ENCODE measurements around the gene NPHP4. TPM values are rescaled to one million over a fixed set of nuclear protein-coding genes. Genes with fewer than 3 reads are reported as not detected.

NPHP4 gene
- total and polyA plus RNA-seq, 2 donors (not counting 3 experiments of a cell fraction or from before 2014, with no cell fraction given): 4.4 to 11.7 TPM

DNA sequence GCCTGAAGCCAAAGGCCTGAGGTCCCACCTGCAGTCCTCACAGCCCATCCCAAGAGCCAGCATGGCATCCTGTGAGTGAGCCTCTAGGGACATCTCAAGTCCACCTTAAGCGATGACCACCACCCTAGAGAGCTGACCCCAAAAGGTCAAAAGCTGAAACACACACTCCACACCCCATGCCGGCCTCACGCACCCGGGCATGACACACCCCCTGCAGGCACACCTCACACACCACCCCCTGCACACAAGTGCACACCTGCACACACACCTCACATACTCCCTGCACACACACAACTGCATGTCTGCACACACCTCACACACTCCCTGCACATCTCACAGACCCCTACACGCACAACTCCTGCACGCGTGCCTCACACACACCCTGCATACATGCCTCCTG lies 118.7 kb downstream of the NPHP4 start:
- dilution Hi-C loops (cut with MboI; ENCODE audit: extremely low pct_ligation_motif_present, low sequenced_read_pairs) (no loop called here), intact Hi-C loops (cut with micrococcal nuclease) (no loop called here)
- CTCF ChIA-PET: no interaction called here
- no peak overlapping the region for H2AFZ ChIP-seq (ENCODE audit: low read depth, low read length)
- no peak overlapping the region for H3K4me2 ChIP-seq (ENCODE audit: insufficient read depth, low read length)
- no peaks in the 10 kb centered on the region for H3K79me2 ChIP-seq (ENCODE audit: control insufficient read depth, insufficient read depth, low read length)
- no peaks in the 10 kb centered on the region for H4K20me1 ChIP-seq (replicated peaks; ENCODE audit: control insufficient read depth, extremely low read depth, insufficient read depth, low read length)
- H3K27ac ChIP-seq (ENCODE audit: insufficient read depth, low read depth, low read length): no peak overlapping the region
- H3K27me3 ChIP-seq (ENCODE audit: control insufficient read depth in 2 of 2, insufficient read depth in 2 of 2, low read length in 2 of 2): no peaks in the 10 kb centered on the region
- no TSS peak for BruUV-seq (replicated peaks)
- no peaks in the 10 kb centered on the region for H3K4me1 ChIP-seq (ENCODE audit: control insufficient read depth, extremely low read depth, insufficient read depth, low read length)
- no peak for DNase-seq (ENCODE audit: low read depth, low spot score)
- no peak for FAIRE-seq
- H3K9me1 ChIP-seq (replicated peaks; ENCODE audit: control insufficient read depth, extremely low read depth, insufficient read depth, low read length): no peaks in the 10 kb centered on the region
- POLR2A ChIA-PET: no interaction called here
- TF ChIP-seq EZH2 (IDR thresholded peaks at IDR 0.05; ENCODE audit: borderline replicate concordance, low read depth, low read length, severe bottlenecking): no peak
- TF ChIP-seq POLR2A (IDR thresholded peaks at IDR 0.05; ENCODE audit: low read depth, low read length): no peak
- no peak for TF ChIP-seq GATA2 (IDR thresholded peaks at IDR 0.05; ENCODE audit: insufficient read depth, insufficient read length, low read depth, low read length)
- TF ChIP-seq FOS (IDR thresholded peaks at IDR 0.05; ENCODE audit: borderline replicate concordance, insufficient read depth, low read length): no peak
- TF ChIP-seq, protein P1, sequence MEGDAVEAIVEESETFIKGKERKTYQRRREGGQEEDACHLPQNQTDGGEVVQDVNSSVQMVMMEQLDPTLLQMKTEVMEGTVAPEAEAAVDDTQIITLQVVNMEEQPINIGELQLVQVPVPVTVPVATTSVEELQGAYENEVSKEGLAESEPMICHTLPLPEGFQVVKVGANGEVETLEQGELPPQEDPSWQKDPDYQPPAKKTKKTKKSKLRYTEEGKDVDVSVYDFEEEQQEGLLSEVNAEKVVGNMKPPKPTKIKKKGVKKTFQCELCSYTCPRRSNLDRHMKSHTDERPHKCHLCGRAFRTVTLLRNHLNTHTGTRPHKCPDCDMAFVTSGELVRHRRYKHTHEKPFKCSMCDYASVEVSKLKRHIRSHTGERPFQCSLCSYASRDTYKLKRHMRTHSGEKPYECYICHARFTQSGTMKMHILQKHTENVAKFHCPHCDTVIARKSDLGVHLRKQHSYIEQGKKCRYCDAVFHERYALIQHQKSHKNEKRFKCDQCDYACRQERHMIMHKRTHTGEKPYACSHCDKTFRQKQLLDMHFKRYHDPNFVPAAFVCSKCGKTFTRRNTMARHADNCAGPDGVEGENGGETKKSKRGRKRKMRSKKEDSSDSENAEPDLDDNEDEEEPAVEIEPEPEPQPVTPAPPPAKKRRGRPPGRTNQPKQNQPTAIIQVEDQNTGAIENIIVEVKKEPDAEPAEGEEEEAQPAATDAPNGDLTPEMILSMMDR (IDR thresholded peaks at IDR 0.05; ENCODE audit: extremely low read depth in 1 of 2, insufficient read depth in 1 of 2, low read depth in 1 of 2, low read length in 2 of 2): no peak
- TF ChIP-seq, protein P2, sequence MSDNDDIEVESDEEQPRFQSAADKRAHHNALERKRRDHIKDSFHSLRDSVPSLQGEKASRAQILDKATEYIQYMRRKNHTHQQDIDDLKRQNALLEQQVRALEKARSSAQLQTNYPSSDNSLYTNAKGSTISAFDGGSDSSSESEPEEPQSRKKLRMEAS (IDR thresholded peaks at IDR 0.05; ENCODE audit: insufficient read depth, insufficient read length): no peak
- TF ChIP-seq POLR2AphosphoS5 (IDR thresholded peaks at IDR 0.05; ENCODE audit: insufficient read depth, low read depth, low read length): no peak
- TF ChIP-seq JUN (IDR thresholded peaks at IDR 0.05; ENCODE audit: borderline replicate concordance, insufficient read depth, insufficient read length, low read depth): no peak
- TF ChIP-seq MYC (IDR thresholded peaks at IDR 0.05; ENCODE audit: low read depth, low read length): no peak
- H3K9ac ChIP-seq (replicated peaks; ENCODE audit: extremely low read depth, insufficient read depth, low read length): no peak overlapping the region
- no peaks in the 10 kb centered on the region for H3K9me3 ChIP-seq (replicated peaks; ENCODE audit: control insufficient read depth, insufficient read depth, low read length)
- H3K4me3 ChIP-seq (replicated peaks in 1 of 3; ENCODE audit: insufficient read depth in 1 of 3, low read depth in 1 of 3, low read length in 3 of 3): no peak overlapping the region
- H3K36me3 ChIP-seq (ENCODE audit: control insufficient read depth in 2 of 2, extremely low read depth in 1 of 2, insufficient read depth in 2 of 2, low read length in 2 of 2): no peaks in the 10 kb centered on the region

Measured in endothelial cell of umbilical vein (primary cell).